BLaER1 (cell line): ENCODE measurements around the gene FAM117A.

Experiments
- H3K27ac ChIP-seq: shearing (Covaris generic); formaldehyde crosslinking; 2 replicates; pipeline ENCODE4 v1.8.1; 2022
- H3K27me3 ChIP-seq: shearing (Covaris generic); formaldehyde crosslinking; 2 replicates; pipeline ENCODE4 v1.8.1; 2022
- H3K36me3 ChIP-seq: shearing (Covaris generic); formaldehyde crosslinking; 2 replicates; pipeline ENCODE4 v1.8.1; 2022
- H3K4me1 ChIP-seq: shearing (Covaris generic); formaldehyde crosslinking; 2 replicates; pipeline ENCODE4 v1.8.1; 2022
- H3K4me2 ChIP-seq: shearing (Covaris generic); formaldehyde crosslinking; 2 replicates; pipeline ENCODE4 v1.8.1; 2022
- H3K4me3 ChIP-seq: shearing (Covaris generic); formaldehyde crosslinking; 2 replicates; pipeline ENCODE4 v1.8.1; 2022
- H3K9ac ChIP-seq: shearing (Covaris generic); formaldehyde crosslinking; 2 replicates; pipeline ENCODE4 v1.8.1; 2022
- H3K9me3 ChIP-seq: shearing (Covaris generic); formaldehyde crosslinking; 2 replicates; pipeline ENCODE4 v1.8.1; 2022
- H4K20me1 ChIP-seq: shearing (Covaris generic); formaldehyde crosslinking; 2 replicates; pipeline ENCODE4 v1.8.1; 2022
- Cebpa-rat ChIP-seq: shearing (Covaris generic); IDR thresholded peaks from 2 replicates; pipeline ENCODE4 v1.8.1; 2022

Gene FAM117A

DNA sequence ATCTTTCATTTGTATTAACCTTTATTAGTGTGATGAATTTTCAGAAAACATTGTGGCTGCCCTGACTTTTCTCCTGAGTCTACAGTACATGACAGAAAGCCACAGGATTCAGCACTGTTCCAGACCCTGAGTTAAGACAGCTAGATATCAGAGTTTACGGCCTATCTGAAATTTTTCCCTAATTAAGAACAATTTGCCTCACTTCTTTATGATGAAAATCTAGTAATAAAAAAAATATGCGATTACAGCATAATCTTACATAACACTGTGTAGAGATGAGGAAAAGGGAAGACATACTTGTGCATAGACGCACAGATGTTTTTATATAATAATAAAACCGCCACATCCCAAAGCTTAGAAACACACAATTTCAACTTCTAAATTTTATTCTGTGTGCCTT is 93.3 kb downstream of the FAM117A start:
- Histone ChIP-seq H3K9ac (no peak overlapping the region), H3K4me3 (no peak overlapping the region), H3K4me2 (no peak overlapping the region), H4K20me1 (peaks cover 99% of the 10 kb centered on the region), H3K27me3 (no peaks in the 10 kb centered on the region), H3K9me3 (0 out of 2 replicates have a peak, but pooled peaks cover 6% of the 10 kb centered on the region), H3K36me3 (peaks cover 55% of the 10 kb centered on the region), H3K27ac (no peak overlapping the region), H3K4me1 (peaks cover 13% of the 10 kb centered on the region)
- TF ChIP-seq Cebpa-rat = no peak

DNA sequence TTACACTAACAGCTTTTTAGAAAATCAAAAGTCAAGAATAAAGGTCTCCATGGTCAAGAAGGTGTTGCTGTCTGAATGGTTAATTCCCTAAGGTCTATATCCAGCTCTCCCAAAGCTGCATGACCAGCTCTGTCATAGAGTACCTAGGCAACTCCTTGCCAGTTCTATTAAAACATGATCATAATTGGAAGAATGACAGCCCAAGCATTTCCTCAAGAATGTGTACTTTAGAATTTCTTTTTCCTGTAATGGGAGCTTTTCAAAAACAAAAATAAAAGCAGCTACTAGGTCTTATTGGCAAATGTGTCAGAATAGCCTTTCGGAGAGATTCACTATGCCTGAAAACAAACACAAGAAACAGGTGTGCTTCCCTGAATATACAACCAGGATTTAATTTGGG is 93.9 kb downstream of the FAM117A start:
- peaks cover 11% of the 10 kb centered on the region for H3K4me1 ChIP-seq
- H3K9me3 ChIP-seq = 0 out of 2 replicates have a peak, but pooled peaks cover 6% of the 10 kb centered on the region
- no peak for TF ChIP-seq Cebpa-rat
- no peak overlapping the region for H3K9ac ChIP-seq
- H3K4me2 ChIP-seq = no peak overlapping the region
- no peaks in the 10 kb centered on the region for H3K27me3 ChIP-seq
- H3K36me3 ChIP-seq = peaks cover 51% of the 10 kb centered on the region
- no peak overlapping the region for H3K27ac ChIP-seq
- peaks cover 97% of the 10 kb centered on the region for H4K20me1 ChIP-seq
- no peak overlapping the region for H3K4me3 ChIP-seq

DNA sequence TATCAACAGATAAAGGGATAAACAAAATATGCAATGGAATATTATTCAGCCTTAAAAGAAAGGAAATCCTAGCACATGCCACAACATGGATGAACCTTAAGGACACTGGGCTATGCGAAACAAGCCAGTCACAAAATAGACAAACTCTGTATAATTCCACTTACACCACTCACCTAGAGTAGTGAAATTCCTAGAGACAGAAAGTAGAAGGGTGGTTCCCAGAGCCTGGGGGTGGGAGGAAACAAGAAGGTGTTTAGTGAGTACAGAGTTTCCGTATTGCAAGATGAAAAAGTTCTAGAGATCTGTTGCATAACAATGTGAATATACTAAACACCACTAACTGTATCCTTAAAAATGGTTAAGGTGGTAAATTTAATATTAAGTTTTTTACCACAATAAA is 96.1 kb downstream of the FAM117A start:
- no peak for TF ChIP-seq Cebpa-rat
- Histone ChIP-seq H3K9me3 (0 out of 2 replicates have a peak, but pooled peaks cover 6% of the 10 kb centered on the region), H3K4me3 (no peak overlapping the region), H3K27ac (no peak overlapping the region), H3K4me1 (peaks cover 19% of the 10 kb centered on the region), H3K27me3 (no peaks in the 10 kb centered on the region), H4K20me1 (peaks cover 95% of the 10 kb centered on the region), H3K4me2 (no peak overlapping the region), H3K36me3 (peaks cover 41% of the 10 kb centered on the region), H3K9ac (no peak overlapping the region)

DNA sequence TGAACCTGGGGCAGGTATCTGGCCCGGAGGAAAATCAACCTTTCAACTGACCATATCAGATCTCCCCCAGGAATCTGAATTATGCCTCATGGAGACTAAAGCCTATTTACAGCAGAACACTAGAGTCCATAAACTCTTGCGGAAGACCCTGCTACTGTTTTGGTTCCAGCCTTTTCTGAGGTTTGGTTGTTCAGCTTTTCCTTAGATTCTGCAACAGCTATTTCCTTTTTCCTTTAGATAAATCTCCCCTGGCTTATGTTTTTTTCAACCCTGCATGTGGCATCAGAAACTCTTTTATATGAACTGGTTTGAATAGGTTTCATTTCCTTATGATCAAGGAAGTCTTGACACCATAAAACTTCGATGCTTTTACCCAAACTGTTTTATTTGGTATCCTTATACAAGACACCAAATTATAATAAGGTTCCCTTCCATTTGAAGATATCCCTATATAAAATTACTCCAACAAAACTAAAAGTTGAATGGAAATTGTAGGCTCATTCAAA is 99.2 kb downstream of the FAM117A start:
- no peak overlapping the region for H3K27ac ChIP-seq
- 0 out of 2 replicates have a peak, but pooled peaks cover 6% of the 10 kb centered on the region for H3K9me3 ChIP-seq
- no peak for TF ChIP-seq Cebpa-rat
- peaks cover 63% of the 10 kb centered on the region for H3K36me3 ChIP-seq
- no peak overlapping the region for H3K9ac ChIP-seq
- H3K4me2 ChIP-seq = no peak overlapping the region
- H3K4me3 ChIP-seq = no peak overlapping the region
- peaks cover 25% of the 10 kb centered on the region for H3K4me1 ChIP-seq
- H3K27me3 ChIP-seq = no peaks in the 10 kb centered on the region
- peaks cover 92% of the 10 kb centered on the region for H4K20me1 ChIP-seq
